Islet precursor cell (in vitro differentiated cells): ENCODE data around the gene CDKAL1.
A peak's percentile ranks its signal among the peaks of the same experiment; 100 is the strongest.
"Not testable (repeated sequence)": the region's sequence is repeated elsewhere in the genome, so short reads cannot be mapped to it uniquely, and the experiment has no call there.

Experiments used
- DNase-seq: peaks from one replicate; pipeline ENCODE4 v3.0.0-alpha.2; 2018

CDKAL1 gene

GRCh38 chr6:20892365-20892764, 358.1 kb downstream of the CDKAL1 start:
- DNase-seq, result no peak

GRCh38 chr6:20893412-20893811, 359.2 kb downstream of the CDKAL1 start:
- no peak for DNase-seq

- no peak for DNase-seq
These were observed 366.3 kb downstream of the CDKAL1 start for GRCh38 chr6:20900389-20901160.

GRCh38 chr6:20905377-20905776, 371.1 kb downstream of the CDKAL1 start:
- no peak for DNase-seq

GRCh38 chr6:20906945-20907344, 372.7 kb downstream of the CDKAL1 start:
- DNase-seq, result no peak

GRCh38 chr6:20907486-20908071, 373.3 kb downstream of the CDKAL1 start:
- DNase-seq, result peak; percentile 53

- DNase-seq, result no peak
These were observed 375.4 kb downstream of the CDKAL1 start for GRCh38 chr6:20909621-20910020.

- no peak for DNase-seq
These were observed 377.5 kb downstream of the CDKAL1 start for GRCh38 chr6:20911712-20912111.

- no peak for DNase-seq
These were observed 380.9 kb downstream of the CDKAL1 start for GRCh38 chr6:20915156-20915555.

GRCh38 chr6:20915626-20916025, 381.4 kb downstream of the CDKAL1 start:
- DNase-seq, result no peak

GRCh38 chr6:20916086-20916485, 381.8 kb downstream of the CDKAL1 start:
- no peak for DNase-seq

GRCh38 chr6:20918868-20919267, 384.6 kb downstream of the CDKAL1 start:
- no peak for DNase-seq

- no peak for DNase-seq
These were observed 385.6 kb downstream of the CDKAL1 start for GRCh38 chr6:20919677-20920385.

GRCh38 chr6:20921578-20921977, 387.3 kb downstream of the CDKAL1 start:
- DNase-seq, result no peak

- DNase-seq, result no peak
These were observed 388.5 kb downstream of the CDKAL1 start for GRCh38 chr6:20922743-20923142.

GRCh38 chr6:20924094-20924493, 389.8 kb downstream of the CDKAL1 start:
- DNase-seq, result not testable (repeated sequence)

- no peak for DNase-seq
These were observed 390.8 kb downstream of the CDKAL1 start for GRCh38 chr6:20924911-20925543.

GRCh38 chr6:20927130-20927860, 393.0 kb downstream of the CDKAL1 start:
- no peak for DNase-seq

- no peak for DNase-seq
These were observed 395.0 kb downstream of the CDKAL1 start for GRCh38 chr6:20929283-20929682.

GRCh38 chr6:20931093-20931492, 396.8 kb downstream of the CDKAL1 start:
- DNase-seq, result no peak

- no peak for DNase-seq
These were observed 397.5 kb downstream of the CDKAL1 start for GRCh38 chr6:20931772-20932171.

GRCh38 chr6:20932284-20932683, 398.0 kb downstream of the CDKAL1 start:
- DNase-seq, result no peak
